OCI-LY7 (cell line): ENCODE measurements around the gene SAXO1. TPM values are rescaled to one million over a fixed set of nuclear protein-coding genes. Genes with fewer than 3 reads are reported as not detected.
"Not testable (repeated sequence)": the region's sequence is repeated elsewhere in the genome, so short reads cannot be mapped to it uniquely, and the experiment has no call there.

Experiments used
- BruUV-seq: library from RNA; stranded (reverse); fragments of 400-500 nt; replicated peaks from 2 replicates; lab custom pipeline; 2021; lab: Mats Ljungman, UMichigan
- CTCF ChIA-PET: fragments of 300-600 bp; sonication (Branson Sonifier 250); formaldehyde crosslinking; loops from one replicate; lab custom pipeline; 2022; ENCODE audit warnings: antibody characterized with exemption; ENCODE audit not compliant: unreplicated experiment; lab: Charles Lee
- POLR2A ChIA-PET: fragments of 300-600 bp; sonication (Branson Sonifier 250); formaldehyde crosslinking; loops from one replicate; lab custom pipeline; 2022; ENCODE audit warnings: antibody characterized with exemption; lab: Charles Lee
- DNase-seq: peaks from one replicate; pipeline ENCODE4 v3.0.0-alpha.2; 2015; ENCODE audit warnings: low spot score
- H2AFZ ChIP-seq: fragments of 200-600 bp; sonication (generic), shearing (Covaris generic); 2 replicates; pipeline ENCODE4 v1.6.1; 2014; ENCODE audit warnings: mild to moderate bottlenecking, antibody characterized with exemption, low read length, moderate library complexity
- H3K27ac ChIP-seq: fragments of 200-600 bp; sonication (generic); 2 replicates; pipeline ENCODE4 v1.5.1; 2014; ENCODE audit warnings: mixed run types, low read depth, mild to moderate bottlenecking, moderate library complexity, low read length, inconsistent platforms; ENCODE audit not compliant: poor library complexity, severe bottlenecking
- H3K36me3 ChIP-seq: fragments of 200-600 bp; sonication (generic); 2 replicates; pipeline ENCODE4 v1.6.1; 2014; ENCODE audit warnings: mild to moderate bottlenecking, antibody characterized with exemption, low read length, moderate library complexity, mixed read lengths; ENCODE audit not compliant: insufficient read depth
- H3K4me1 ChIP-seq: fragments of 200-600 bp; sonication (generic); 2 replicates; pipeline ENCODE4 v1.5.1; 2014; ENCODE audit warnings: mild to moderate bottlenecking, low read length; ENCODE audit not compliant: insufficient read depth, poor library complexity, severe bottlenecking
- H3K4me2 ChIP-seq: fragments of 200-600 bp; sonication (generic); 2 replicates; pipeline ENCODE4 v1.6.1; 2014; ENCODE audit warnings: mild to moderate bottlenecking, low read length
- H3K4me3 ChIP-seq: fragments of 200-600 bp; sonication (generic); 2 replicates; pipeline ENCODE4 v1.5.1; 2014; ENCODE audit warnings: mild to moderate bottlenecking, low read depth, low read length; ENCODE audit not compliant: poor library complexity, severe bottlenecking
- H3K79me2 ChIP-seq: fragments of 200-600 bp; sonication (generic); 2 replicates; pipeline ENCODE4 v1.6.1; 2016; ENCODE audit warnings: low read depth, mild to moderate bottlenecking, low read length, moderate library complexity, mixed read lengths; ENCODE audit not compliant: insufficient read depth
- H3K9me2 ChIP-seq: fragments of 200-600 bp; sonication (generic); 2 replicates; pipeline ENCODE4 v1.6.1; 2016; ENCODE audit warnings: mild to moderate bottlenecking, low read length, mixed read lengths; ENCODE audit not compliant: insufficient read depth
- H3K9me3 ChIP-seq: fragments of 200-600 bp; sonication (generic); 2 replicates; pipeline ENCODE4 v1.6.1; 2014; ENCODE audit warnings: mild to moderate bottlenecking, mixed run types, low read length, mixed read lengths
- H4K20me1 ChIP-seq: fragments of 200-600 bp; sonication (generic); 2 replicates; pipeline ENCODE4 v1.6.1; 2014; ENCODE audit warnings: mild to moderate bottlenecking, antibody characterized with exemption, low read length, moderate library complexity, mixed read lengths; ENCODE audit not compliant: insufficient read depth
- CTCF ChIP-seq: fragments of 200-600 bp; sonication (generic); conservative IDR thresholded peaks from 2 replicates; pipeline ENCODE4 v1.5.1; 2014; ENCODE audit warnings: mild to moderate bottlenecking, antibody characterized with exemption, low read length, moderate library complexity, mixed read lengths
- EZH2phosphoT487 ChIP-seq: fragments of 200-600 bp; sonication (generic); IDR thresholded peaks from 2 replicates; pipeline ENCODE4 v1.6.1; 2018; ENCODE audit warnings: low read depth, borderline replicate concordance, mild to moderate bottlenecking, mixed run types, antibody characterized with exemption, low read length, moderate library complexity, mixed read lengths
- intact Hi-C: fragments of 100-400 bp; cut with micrococcal nuclease; formaldehyde crosslinking; loops from one replicate; pipeline ENCODE4 v1.10.0; 2022; ENCODE audit not compliant: unreplicated experiment
- total RNA-seq, 2 experiments: library from RNA; depleted of rRNA in 1 of 2; stranded (reverse); fragments of >200 nt in 1 of 2; shearing (Covaris generic) in 1 of 2; gene quantifications; 2 replicates each; pipeline ENCODE4 v1.2.3, GENCODE V29; 2014 to 2022

SAXO1 gene
- total RNA-seq, 2 experiments from 2014 or later, result 0.63 TPM; not detected in 1

- no peak for DNase-seq
- no peaks in the 10 kb centered on the region for H3K4me1 ChIP-seq
- H3K27ac ChIP-seq, result no peak overlapping the region
- no peaks in the 10 kb centered on the region for H4K20me1 ChIP-seq
- H2AFZ ChIP-seq, result no peak overlapping the region
- CTCF ChIA-PET, result no interaction called here
- no peak overlapping the region for H3K4me2 ChIP-seq
- no peaks in the 10 kb centered on the region for H3K9me3 ChIP-seq
- H3K4me3 ChIP-seq, result no peak overlapping the region
- H3K79me2 ChIP-seq, result no peaks in the 10 kb centered on the region
- TF ChIP-seq EZH2phosphoT487 (no peak), CTCF (no peak)
- no peaks in the 10 kb centered on the region for H3K36me3 ChIP-seq
- no TSS peak for BruUV-seq
- H3K9me2 ChIP-seq, result no peaks in the 10 kb centered on the region
- POLR2A ChIA-PET, result no interaction called here
- intact Hi-C loops, result no loop called here
These were observed 9.9 kb downstream of the SAXO1 start for GRCh38 chr9:19023078-19023477.

GRCh38 chr9:19022206-19022605 lies 10.8 kb downstream of the SAXO1 start:
- H3K9me2 ChIP-seq, result no peaks in the 10 kb centered on the region
- no peak for DNase-seq
- H3K79me2 ChIP-seq, result no peaks in the 10 kb centered on the region
- TF ChIP-seq CTCF (no peak), EZH2phosphoT487 (no peak)
- H4K20me1 ChIP-seq, result no peaks in the 10 kb centered on the region
- H2AFZ ChIP-seq, result no peak overlapping the region
- BruUV-seq, result no TSS peak
- no peak overlapping the region for H3K27ac ChIP-seq
- H3K9me3 ChIP-seq, result no peaks in the 10 kb centered on the region
- ChIA-PET POLR2A (no interaction called here), CTCF (no interaction called here)
- no peaks in the 10 kb centered on the region for H3K4me1 ChIP-seq
- no peak overlapping the region for H3K4me3 ChIP-seq
- intact Hi-C loops, result no loop called here
- no peaks in the 10 kb centered on the region for H3K36me3 ChIP-seq
- H3K4me2 ChIP-seq, result no peak overlapping the region

GRCh38 chr9:19021649-19022048 lies 11.4 kb downstream of the SAXO1 start:
- H3K36me3 ChIP-seq, H3K79me2 ChIP-seq, DNase-seq, H3K4me2 ChIP-seq, H3K9me2 ChIP-seq, H3K9me3 ChIP-seq, H3K27ac ChIP-seq, H2AFZ ChIP-seq, intact Hi-C loops, H4K20me1 ChIP-seq, CTCF ChIA-PET, BruUV-seq, H3K4me1 ChIP-seq, POLR2A ChIA-PET, H3K4me3 ChIP-seq: not testable (repeated sequence)
